ENCODE data around the gene PPP2R5D.

- TF ChIP-seq CTCF (IDR thresholded peaks at IDR 0.05 in 4 of 5, conservative IDR thresholded peaks at IDR 0.05 in 1 of 5) (no peak), POLR2A (IDR thresholded peaks at IDR 0.05) (no peak)
Measured at GRCh38 chr6:42974919-42975505, 9.4 kb upstream of the PPP2R5D start.

Measured in gastrocnemius medialis (tissue), 4 donors.